PC-9 (cell line): Measurements from ENCODE around the gene SPI1.

Experiments
- CTCF ChIP-seq: fragments of 200-600 bp; sonication (generic); conservative IDR thresholded peaks from 2 replicates; pipeline ENCODE4 v1.6.1; 2017; ENCODE audit warnings: mixed run types, antibody characterized with exemption, mild to moderate bottlenecking, moderate library complexity
- EZH2 ChIP-seq: fragments of 200-600 bp; sonication (generic); IDR thresholded peaks from 2 replicates; pipeline ENCODE4 v1.8.0; 2017; ENCODE audit warnings: antibody characterized with exemption, low read depth

GRCh38 chr11:47380078-47380477 lies 1.7 kb upstream of the SPI1 start:
- TF ChIP-seq CTCF (no peak), EZH2 (no peak)
